ENCODE measurements around the gene CNPY1. TPM values are rescaled to one million over a fixed set of nuclear protein-coding genes. Genes with fewer than 3 reads are reported as not detected.

Gene CNPY1
- total and polyA plus RNA-seq, 2 donors (not counting 1 experiment from before 2014, with no cell fraction given) = not detected

DNA sequence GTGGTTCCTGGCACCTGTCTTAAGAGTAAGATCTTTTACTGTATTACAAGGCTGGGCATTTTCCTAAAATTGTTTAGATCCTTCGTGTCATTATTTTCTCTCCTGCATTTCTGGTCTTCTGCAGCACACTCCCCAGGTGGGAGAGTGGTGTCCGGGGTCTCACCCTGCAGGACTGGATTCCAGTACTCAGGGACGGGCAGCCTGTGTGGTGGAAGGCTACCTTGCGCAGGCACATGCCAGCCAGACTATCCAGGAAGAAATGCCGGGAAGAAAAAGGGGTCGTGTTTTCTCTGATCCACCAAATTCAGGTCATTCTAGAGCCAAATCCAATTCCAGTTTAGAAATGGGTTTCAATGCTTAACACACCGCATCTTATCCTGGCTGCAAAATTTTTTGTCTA, 27.7 kb downstream of the CNPY1 start:
- Histone ChIP-seq H3K79me2 (ENCODE audit: control insufficient read depth, insufficient read depth, low read length) (no peaks in the 10 kb centered on the region), H3K4me2 (replicated peaks; ENCODE audit: low read depth, low read length, poor library complexity, severe bottlenecking) (no peak overlapping the region)
- H3K27me3 Mint-ChIP-seq = peaks cover 52% of the 10 kb centered on the region

DNA sequence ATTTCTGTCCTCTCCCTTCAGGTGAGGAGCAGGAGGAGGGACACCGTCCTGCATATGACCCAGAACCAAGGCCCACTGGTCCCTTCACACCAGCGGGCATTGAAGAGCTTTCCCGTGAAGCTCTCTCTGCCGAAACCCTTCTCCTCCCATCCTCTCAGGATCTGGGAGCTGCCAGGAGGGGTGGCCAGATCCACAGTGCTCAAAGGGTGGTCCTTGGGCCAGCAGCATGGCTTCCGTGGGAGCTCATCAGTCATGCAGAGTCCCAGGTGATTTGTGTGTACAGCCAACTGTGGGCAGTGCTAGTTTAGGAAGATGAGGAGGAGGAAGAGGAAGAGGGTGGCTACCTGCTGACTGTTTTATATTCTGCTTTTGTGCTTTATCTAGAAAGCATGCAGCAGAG, 28.4 kb downstream of the CNPY1 start:
- Histone ChIP-seq H4K20me1 (ENCODE audit: control insufficient read depth, insufficient read depth, low read length, poor library complexity, severe bottlenecking) (no peaks in the 10 kb centered on the region), H3K79me2 (ENCODE audit: control insufficient read depth, insufficient read depth, low read length) (no peaks in the 10 kb centered on the region), H3K4me1 (ENCODE audit: control insufficient read depth in 2 of 2, insufficient read depth in 2 of 2, low read length in 2 of 2) (no peaks in the 10 kb centered on the region), H3K27ac (ENCODE audit: low read length in 2 of 2) (no peak overlapping the region), H3K9me3 (ENCODE audit: control extremely low read depth in 1 of 3, control insufficient read depth in 2 of 3, insufficient read depth in 1 of 3, low read length in 2 of 3) (peaks cover 0 to 3% (median 0%) of the 10 kb centered on the region in 3 donors), H3K27me3 (replicated peaks in 1 of 4; ENCODE audit: control extremely low read depth in 1 of 4, control insufficient read depth in 3 of 4, insufficient read depth in 4 of 4, low read length in 3 of 4) (peaks cover 0 to 14% (median 3%) of the 10 kb centered on the region in 4 experiments), H3K4me3 (ENCODE audit: control extremely low read depth in 1 of 5, extremely low read depth in 1 of 5, insufficient read depth in 1 of 5, low read depth in 2 of 5, low read length in 4 of 5) (no peak overlapping the region), H3K9ac (ENCODE audit: low read length) (no peak overlapping the region), H2AFZ (ENCODE audit: insufficient read depth, low read depth, low read length, poor library complexity, severe bottlenecking) (no peak overlapping the region), H3K4me2 (replicated peaks; ENCODE audit: low read depth, low read length, poor library complexity, severe bottlenecking) (no peak overlapping the region), H3K36me3 (replicated peaks in 1 of 2; ENCODE audit: control extremely low read depth in 1 of 2, control insufficient read depth in 1 of 2, extremely low read depth in 1 of 2, insufficient read depth in 2 of 2, low read length in 1 of 2) (no peaks in the 10 kb centered on the region)
- Mint-ChIP-seq H3K4me3 (no peak overlapping the region), H3K27ac (no peak overlapping the region), H3K9me3 (ENCODE audit: insufficient read depth) (no peaks in the 10 kb centered on the region), H3K27me3 (peaks cover 49% of the 10 kb centered on the region), H3K4me1 (no peaks in the 10 kb centered on the region)
- 83% methylated on average over 5 of the region's 5 CpGs for WGBS (ENCODE audit: insufficient coverage)
- TF ChIP-seq EZH2 (IDR thresholded peaks at IDR 0.05; ENCODE audit: borderline replicate concordance, insufficient read depth, low read depth, low read length, poor library complexity, severe bottlenecking) = no peak
- TF ChIP-seq, protein P1, sequence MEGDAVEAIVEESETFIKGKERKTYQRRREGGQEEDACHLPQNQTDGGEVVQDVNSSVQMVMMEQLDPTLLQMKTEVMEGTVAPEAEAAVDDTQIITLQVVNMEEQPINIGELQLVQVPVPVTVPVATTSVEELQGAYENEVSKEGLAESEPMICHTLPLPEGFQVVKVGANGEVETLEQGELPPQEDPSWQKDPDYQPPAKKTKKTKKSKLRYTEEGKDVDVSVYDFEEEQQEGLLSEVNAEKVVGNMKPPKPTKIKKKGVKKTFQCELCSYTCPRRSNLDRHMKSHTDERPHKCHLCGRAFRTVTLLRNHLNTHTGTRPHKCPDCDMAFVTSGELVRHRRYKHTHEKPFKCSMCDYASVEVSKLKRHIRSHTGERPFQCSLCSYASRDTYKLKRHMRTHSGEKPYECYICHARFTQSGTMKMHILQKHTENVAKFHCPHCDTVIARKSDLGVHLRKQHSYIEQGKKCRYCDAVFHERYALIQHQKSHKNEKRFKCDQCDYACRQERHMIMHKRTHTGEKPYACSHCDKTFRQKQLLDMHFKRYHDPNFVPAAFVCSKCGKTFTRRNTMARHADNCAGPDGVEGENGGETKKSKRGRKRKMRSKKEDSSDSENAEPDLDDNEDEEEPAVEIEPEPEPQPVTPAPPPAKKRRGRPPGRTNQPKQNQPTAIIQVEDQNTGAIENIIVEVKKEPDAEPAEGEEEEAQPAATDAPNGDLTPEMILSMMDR (IDR thresholded peaks at IDR 0.05) = no peak
- ATAC-seq (ENCODE audit: low read depth) (no peak), DNase-seq (no peak)
- ChIA-PET POLR2A (no interaction called here), CTCF (no interaction called here)
- intact Hi-C loops (cut with micrococcal nuclease) = no loop called here

More for the DNA sequence above, 27.7 kb downstream of the CNPY1 start:
- Histone ChIP-seq H3K4me1 (ENCODE audit: control insufficient read depth in 2 of 2, insufficient read depth in 2 of 2, low read length in 2 of 2) (no peaks in the 10 kb centered on the region), H3K27me3 (replicated peaks in 1 of 4; ENCODE audit: control extremely low read depth in 1 of 4, control insufficient read depth in 3 of 4, insufficient read depth in 4 of 4, low read length in 3 of 4) (peaks cover 0 to 14% (median 3%) of the 10 kb centered on the region in 4 experiments), H4K20me1 (ENCODE audit: control insufficient read depth, insufficient read depth, low read length, poor library complexity, severe bottlenecking) (no peaks in the 10 kb centered on the region), H3K9ac (ENCODE audit: low read length) (no peak overlapping the region), H2AFZ (ENCODE audit: insufficient read depth, low read depth, low read length, poor library complexity, severe bottlenecking) (no peak overlapping the region), H3K9me3 (ENCODE audit: control extremely low read depth in 1 of 3, control insufficient read depth in 2 of 3, insufficient read depth in 1 of 3, low read length in 2 of 3) (peaks cover 0 to 3% (median 0%) of the 10 kb centered on the region in 3 donors), H3K4me3 (ENCODE audit: control extremely low read depth in 1 of 5, extremely low read depth in 1 of 5, insufficient read depth in 1 of 5, low read depth in 2 of 5, low read length in 4 of 5) (no peak overlapping the region), H3K27ac (ENCODE audit: low read length in 2 of 2) (no peak overlapping the region), H3K36me3 (replicated peaks in 1 of 2; ENCODE audit: control extremely low read depth in 1 of 2, control insufficient read depth in 1 of 2, extremely low read depth in 1 of 2, insufficient read depth in 2 of 2, low read length in 1 of 2) (no peaks in the 10 kb centered on the region)
- TF ChIP-seq, protein P1 (IDR thresholded peaks at IDR 0.05) = no peak
- TF ChIP-seq EZH2 (IDR thresholded peaks at IDR 0.05; ENCODE audit: borderline replicate concordance, insufficient read depth, low read depth, low read length, poor library complexity, severe bottlenecking) = no peak
- DNase-seq = no peak
- no peak for ATAC-seq (ENCODE audit: low read depth)
- ChIA-PET CTCF (no interaction called here), POLR2A (no interaction called here)
- 94% methylated on average over 5 of the region's 7 CpGs for WGBS (ENCODE audit: insufficient coverage)
- Mint-ChIP-seq H3K4me3 (no peak overlapping the region), H3K4me1 (no peaks in the 10 kb centered on the region), H3K9me3 (ENCODE audit: insufficient read depth) (no peaks in the 10 kb centered on the region), H3K27ac (no peak overlapping the region)
- intact Hi-C loops (cut with micrococcal nuclease) = no loop called here
